ENCODE measurements around the gene TRAPPC6A.

Gene TRAPPC6A

DNA sequence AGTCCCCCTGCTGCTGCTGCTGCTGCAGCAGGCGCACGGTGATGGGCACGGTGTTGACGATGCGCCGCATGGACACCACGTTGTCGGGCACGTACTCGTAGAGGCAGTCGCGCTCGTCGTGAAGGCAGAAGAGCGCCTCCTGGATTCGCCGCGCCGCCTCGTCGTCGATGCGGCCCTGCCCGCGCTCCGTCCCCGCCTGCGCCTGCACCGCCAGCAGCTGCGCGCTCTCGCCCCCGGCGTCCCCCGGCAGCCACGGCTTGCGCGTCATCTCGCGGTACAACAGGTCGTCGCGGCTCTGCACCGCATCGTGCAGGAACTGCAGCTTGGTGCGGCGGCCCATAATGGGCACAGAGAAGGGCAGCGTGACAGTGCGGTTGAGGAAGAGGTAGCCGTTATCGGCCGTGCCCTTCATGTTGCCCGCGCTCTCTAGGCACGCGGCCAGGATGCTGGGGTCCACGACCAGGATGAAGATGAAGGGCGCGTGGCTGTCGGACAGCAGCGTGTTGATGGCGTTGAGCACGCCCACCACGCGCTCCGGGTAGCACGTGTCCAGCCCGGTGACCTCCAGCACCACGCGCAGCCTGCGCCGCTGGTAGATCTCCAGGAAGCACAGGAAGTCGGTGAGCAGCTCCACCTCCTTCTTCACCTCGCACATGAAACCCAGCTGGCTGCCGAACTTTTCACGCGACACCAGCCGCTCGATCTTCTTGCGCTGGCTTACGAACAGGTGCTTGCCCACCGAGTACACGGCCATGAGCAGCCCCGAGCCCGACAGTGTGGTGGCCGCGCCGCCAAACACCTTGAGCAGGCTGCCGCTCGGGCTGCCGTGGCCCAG, 25.3 kb downstream of the TRAPPC6A start:
- DNase-seq (ENCODE audit: low read depth): no peak
- H3K4me3 ChIP-seq (ENCODE audit: low read depth, low read length): no peak overlapping the region
- TF ChIP-seq, protein P1, sequence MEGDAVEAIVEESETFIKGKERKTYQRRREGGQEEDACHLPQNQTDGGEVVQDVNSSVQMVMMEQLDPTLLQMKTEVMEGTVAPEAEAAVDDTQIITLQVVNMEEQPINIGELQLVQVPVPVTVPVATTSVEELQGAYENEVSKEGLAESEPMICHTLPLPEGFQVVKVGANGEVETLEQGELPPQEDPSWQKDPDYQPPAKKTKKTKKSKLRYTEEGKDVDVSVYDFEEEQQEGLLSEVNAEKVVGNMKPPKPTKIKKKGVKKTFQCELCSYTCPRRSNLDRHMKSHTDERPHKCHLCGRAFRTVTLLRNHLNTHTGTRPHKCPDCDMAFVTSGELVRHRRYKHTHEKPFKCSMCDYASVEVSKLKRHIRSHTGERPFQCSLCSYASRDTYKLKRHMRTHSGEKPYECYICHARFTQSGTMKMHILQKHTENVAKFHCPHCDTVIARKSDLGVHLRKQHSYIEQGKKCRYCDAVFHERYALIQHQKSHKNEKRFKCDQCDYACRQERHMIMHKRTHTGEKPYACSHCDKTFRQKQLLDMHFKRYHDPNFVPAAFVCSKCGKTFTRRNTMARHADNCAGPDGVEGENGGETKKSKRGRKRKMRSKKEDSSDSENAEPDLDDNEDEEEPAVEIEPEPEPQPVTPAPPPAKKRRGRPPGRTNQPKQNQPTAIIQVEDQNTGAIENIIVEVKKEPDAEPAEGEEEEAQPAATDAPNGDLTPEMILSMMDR (IDR thresholded peaks at IDR 0.05; ENCODE audit: control insufficient read depth, extremely low read depth, insufficient read depth): no peak

- no peak for DNase-seq (ENCODE audit: low read depth)
- no peak overlapping the region for H3K4me3 ChIP-seq (ENCODE audit: low read depth, low read length)
- TF ChIP-seq, protein P1 (IDR thresholded peaks at IDR 0.05; ENCODE audit: control insufficient read depth, extremely low read depth, insufficient read depth): no peak
Observed at GRCh38 chr19:45151821-45152503, 26.1 kb downstream of the TRAPPC6A start.

DNA sequence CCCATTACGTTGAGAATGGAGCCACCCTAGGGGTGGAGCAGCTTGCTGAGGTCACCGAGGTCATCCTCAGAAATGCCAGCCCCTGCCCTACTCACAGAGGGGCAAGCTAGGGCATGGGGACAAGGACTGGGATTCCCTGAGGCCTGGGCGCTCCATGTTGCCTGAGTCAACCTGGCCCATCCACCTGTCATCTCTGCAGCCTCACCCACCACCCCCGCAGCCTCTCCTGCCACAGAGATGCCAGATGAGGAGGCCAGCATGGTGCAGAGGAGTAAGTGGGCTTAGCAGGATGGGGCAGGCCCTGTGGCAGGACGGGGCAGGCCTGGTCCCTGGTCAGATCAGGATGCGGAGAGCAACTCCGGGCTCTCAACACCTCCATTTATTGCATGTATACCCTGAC, 26.7 kb downstream of the TRAPPC6A start:
- DNase-seq (ENCODE audit: low read depth): no peak
- TF ChIP-seq, protein P1 (IDR thresholded peaks at IDR 0.05; ENCODE audit: control insufficient read depth, extremely low read depth, insufficient read depth): no peak
- H3K4me3 ChIP-seq (ENCODE audit: low read depth, low read length): no peak overlapping the region

DNA sequence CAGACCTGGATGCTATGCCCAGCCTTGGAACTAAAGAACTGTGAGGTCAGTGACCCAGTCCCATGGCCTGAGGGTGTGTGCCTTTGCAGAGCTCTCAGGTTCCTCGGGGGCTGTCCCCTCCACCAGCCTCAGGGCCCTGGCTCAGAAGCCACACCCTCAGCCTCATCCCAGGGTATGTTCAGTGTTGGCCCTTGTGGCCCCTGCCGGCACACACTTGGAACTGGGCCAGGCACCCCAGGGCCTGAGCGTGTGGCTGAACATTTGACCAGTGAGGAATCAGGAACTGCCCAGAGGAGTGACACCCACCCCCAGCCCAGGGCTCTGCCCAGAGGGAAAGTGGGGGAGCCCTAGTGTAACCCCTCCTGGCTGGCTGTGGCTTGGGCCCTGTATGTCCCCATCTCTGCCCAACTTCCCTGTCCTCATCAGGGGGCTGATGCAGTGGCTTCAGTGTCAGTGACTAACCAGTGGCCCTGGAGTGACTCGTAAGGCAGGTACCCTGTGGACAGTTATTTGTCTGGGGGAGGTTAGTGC, 27.2 kb downstream of the TRAPPC6A start:
- no peak for DNase-seq (ENCODE audit: low read depth)
- H3K4me3 ChIP-seq (ENCODE audit: low read depth, low read length): no peak overlapping the region
- TF ChIP-seq, protein P1 (IDR thresholded peaks at IDR 0.05; ENCODE audit: control insufficient read depth, extremely low read depth, insufficient read depth): no peak

- H3K4me3 ChIP-seq (ENCODE audit: low read depth, low read length): no peak overlapping the region
- TF ChIP-seq, protein P1 (IDR thresholded peaks at IDR 0.05; ENCODE audit: control insufficient read depth, extremely low read depth, insufficient read depth): no peak
- DNase-seq (ENCODE audit: low read depth): no peak
Observed at GRCh38 chr19:45150180-45150579, 27.9 kb downstream of the TRAPPC6A start.

- TF ChIP-seq, protein P1 (IDR thresholded peaks at IDR 0.05; ENCODE audit: control insufficient read depth, extremely low read depth, insufficient read depth): no peak
- DNase-seq (ENCODE audit: low read depth): no peak
- H3K4me3 ChIP-seq (ENCODE audit: low read depth, low read length): no peak overlapping the region
Observed at GRCh38 chr19:45149129-45149528, 28.9 kb downstream of the TRAPPC6A start.

Measured in LNCaP clone FGC (cell line).